Lung (tissue), 12 donors: Measurements from ENCODE around the gene TXK. TPM values are rescaled to one million over a fixed set of nuclear protein-coding genes. Genes with fewer than 3 reads are reported as not detected.

Experiments used
- ATAC-seq: fragments of 200-7000 bp; cut with Tn5 transposase; one replicate; pipeline ENCODE4 v1.9.1; 2020; ENCODE audit warnings: moderate number of reproducible peaks; ENCODE audit not compliant: insufficient read depth, low FRiP score
- DNase-seq, 3 donors: peaks; one replicate each; pipeline ENCODE4 v3.0.0-alpha.2; 2013 to 2017
- H3K27ac ChIP-seq, 2 donors: one replicate each; pipeline ENCODE4 v1.5.1; 2013; ENCODE audit warnings: mild to moderate bottlenecking in 2 of 2, moderate library complexity in 2 of 2, control low read depth in 1 of 2, inconsistent platforms in 1 of 2, low read depth in 1 of 2, low read length in 1 of 2
- H3K27me3 ChIP-seq, 3 donors: one replicate each; pipeline ENCODE4 v1.5.1; 2013; ENCODE audit warnings: low read length in 2 of 3; ENCODE audit not compliant: control insufficient read depth in 3 of 3, insufficient read depth in 3 of 3
- H3K36me3 ChIP-seq, 4 donors: one replicate each; pipeline ENCODE4 v1.5.1; 2013; ENCODE audit warnings: low read length in 4 of 4, mild to moderate bottlenecking in 1 of 4, moderate library complexity in 1 of 4; ENCODE audit not compliant: control insufficient read depth in 4 of 4, insufficient read depth in 4 of 4
- H3K4me1 ChIP-seq, 5 donors: one replicate each; pipeline ENCODE4 v1.5.1; 2013; ENCODE audit warnings: low read length in 5 of 5, mild to moderate bottlenecking in 2 of 5, moderate library complexity in 1 of 5; ENCODE audit not compliant: control insufficient read depth in 5 of 5, insufficient read depth in 5 of 5
- H3K4me3 ChIP-seq: one replicate; pipeline ENCODE4 v1.5.1; 2013; ENCODE audit warnings: mild to moderate bottlenecking, control low read depth, moderate library complexity
- H3K9ac ChIP-seq, 2 donors: one replicate each; pipeline ENCODE4 v1.5.1; 2013; ENCODE audit warnings: low read length in 2 of 2, control low read depth in 1 of 2; ENCODE audit not compliant: insufficient read depth in 1 of 2
- H3K9me3 ChIP-seq, 4 donors: one replicate each; pipeline ENCODE4 v1.5.1; 2013; ENCODE audit warnings: low read length in 3 of 4, mild to moderate bottlenecking in 1 of 4, moderate library complexity in 1 of 4; ENCODE audit not compliant: control insufficient read depth in 4 of 4, insufficient read depth in 3 of 4
- CTCF ChIP-seq: IDR thresholded peaks from 2 replicates; pipeline ENCODE4 v1.5.1; 2012; ENCODE audit warnings: mild to moderate bottlenecking; ENCODE audit errors: control extremely low read depth, extremely low read depth
- WGBS, 2 donors: extraction: QIAGEN DNeasy Blood & Tissue Kit; methylation state at CpG; one replicate each; pipeline ENCODE4 v1.1.7; 2013; 5-methylcytosine and 5-hydroxymethylcytosine counted together
- polyA plus RNA-seq, 2 donors: library from polyadenylated mRNA; stranded (reverse); fragments of 200-250 nt; gene quantifications; one replicate each; pipeline ENCODE4 v1.2.1, GENCODE V29; 2013
- total RNA-seq, 2 donors: library from RNA; depleted of rRNA in 1 of 2; stranded (reverse); fragments of >200 nt in 1 of 2; gene quantifications; one replicate each; pipeline ENCODE4 v1.2.1, GENCODE V29; 2014 to 2021
- donor health status: control.
- donor health status: control.
- donor health status: Bipolar disorder and iron deficiency.
- donor health status: healthy.
- donor health status: DM: yes; HTN: yes; CAD: no.

Gene TXK
- total and polyA plus RNA-seq, 4 donors: 0.91 to 9.1 (median 2.0) TPM

DNA sequence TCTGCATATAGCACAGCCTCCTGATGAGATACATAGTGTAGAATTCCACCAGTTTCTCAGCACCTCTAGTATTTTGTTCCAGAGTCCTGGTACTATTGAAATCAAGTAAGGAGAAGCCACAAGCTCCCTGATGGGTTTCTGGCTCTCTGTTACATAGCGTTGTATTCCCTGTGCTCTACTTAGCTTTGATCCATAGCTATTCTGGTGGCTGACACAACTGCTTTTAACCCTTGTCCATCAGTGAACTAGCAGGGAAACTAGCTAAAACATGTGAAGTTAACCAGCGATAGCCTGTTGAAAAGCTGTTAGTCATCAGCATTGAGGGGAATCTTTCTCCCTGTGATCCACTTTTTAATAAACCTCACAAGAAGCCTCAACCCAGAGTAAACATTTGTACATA lies 90.5 kb downstream of the TXK start:
- 84 to 96% methylated on average over 2 of the region's 2 CpGs for WGBS, 2 donors
- no peak overlapping the region for H3K4me3 ChIP-seq
- no peak for ATAC-seq

DNA sequence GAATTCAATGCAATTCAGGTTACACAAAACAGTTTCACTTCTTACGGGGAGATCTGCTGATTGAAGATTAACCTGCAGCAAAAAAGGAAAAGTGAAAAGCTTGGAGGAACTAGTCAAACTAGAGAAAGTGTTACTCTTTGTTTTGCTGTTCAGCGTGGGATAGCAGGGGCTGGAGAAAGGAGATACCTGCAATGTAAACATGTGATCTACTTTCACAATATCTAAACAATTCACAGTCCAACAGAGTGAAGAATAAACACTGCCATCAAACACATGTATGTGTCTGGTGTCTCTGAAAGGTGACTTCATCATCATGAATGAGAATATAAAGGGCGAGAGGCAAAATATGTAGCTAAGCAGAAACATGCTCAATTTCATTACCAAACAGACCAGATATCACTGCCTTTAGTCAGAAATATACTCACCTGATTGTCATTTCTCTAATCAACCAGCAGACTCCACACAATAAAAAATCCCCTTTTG lies 91.0 kb downstream of the TXK start:
- ATAC-seq (no peak), DNase-seq (peak in 1 of 3 donors; percentile 13)
- H3K36me3 ChIP-seq: no peaks in the 10 kb centered on the region
- H3K9me3 ChIP-seq: no peaks in the 10 kb centered on the region
- H3K27me3 ChIP-seq: peaks cover 0 to 3% (median 0%) of the 10 kb centered on the region in 3 donors
- 52 to 57% methylated on average over 3 of the region's 3 CpGs for WGBS, 2 donors
- peaks cover 0 to 9% (median 0%) of the 10 kb centered on the region in 5 donors for H3K4me1 ChIP-seq
- no peak overlapping the region for H3K4me3 ChIP-seq
- no peak for TF ChIP-seq CTCF
- H3K27ac ChIP-seq: no peak overlapping the region
- H3K9ac ChIP-seq: no peak overlapping the region

More for the DNA sequence above, 90.5 kb downstream of the TXK start:
- Histone ChIP-seq H3K9ac (no peak overlapping the region), H3K27ac (no peak overlapping the region), H3K27me3 (peaks cover 0 to 3% (median 0%) of the 10 kb centered on the region in 3 donors), H3K9me3 (no peaks in the 10 kb centered on the region), H3K36me3 (no peaks in the 10 kb centered on the region), H3K4me1 (peaks cover 0 to 9% (median 0%) of the 10 kb centered on the region in 5 donors)
- no peak for TF ChIP-seq CTCF
- DNase-seq: no peak

GRCh38 chr4:48041535-48042137 lies 92.4 kb downstream of the TXK start:
- Histone ChIP-seq H3K9ac (no peak overlapping the region), H3K36me3 (no peaks in the 10 kb centered on the region), H3K27ac (no peak overlapping the region), H3K9me3 (no peaks in the 10 kb centered on the region), H3K4me1 (peaks cover 0 to 9% (median 0%) of the 10 kb centered on the region in 5 donors), H3K4me3 (no peak overlapping the region), H3K27me3 (peaks cover 0 to 3% (median 0%) of the 10 kb centered on the region in 3 donors)
- WGBS, 2 donors: 76 to 77% methylated on average over 4 of the region's 4 CpGs
- TF ChIP-seq CTCF: no peak
- DNase-seq (no peak), ATAC-seq (no peak)

- Histone ChIP-seq H3K4me1 (peaks cover 0 to 9% (median 0%) of the 10 kb centered on the region in 5 donors), H3K27ac (no peak overlapping the region), H3K9me3 (no peaks in the 10 kb centered on the region), H3K36me3 (no peaks in the 10 kb centered on the region), H3K4me3 (no peak overlapping the region), H3K27me3 (peaks cover 0 to 3% (median 0%) of the 10 kb centered on the region in 3 donors), H3K9ac (no peak overlapping the region)
- DNase-seq: peak in 1 of 3 donors; percentile 52
- TF ChIP-seq CTCF: no peak
- no peak for ATAC-seq
These were observed 94.5 kb downstream of the TXK start for GRCh38 chr4:48039561-48039960.
